GM12878 (cell line): Measurements from ENCODE around the gene RBM19.
"Not testable (repeated sequence)": the region's sequence is repeated elsewhere in the genome, so short reads cannot be mapped to it uniquely, and the experiment has no call there.

Experiments used
- BMI1 ChIP-seq: fragments of 450-650 bp; IDR thresholded peaks from 2 replicates; pipeline ENCODE4 v1.6.1; 2016; ENCODE audit warnings: mild to moderate bottlenecking, moderate library complexity, borderline replicate concordance
- CBX3 ChIP-seq: fragments of 200-600 bp; sonication (generic); IDR thresholded peaks from 2 replicates; pipeline ENCODE4 v1.6.1; 2016; ENCODE audit warnings: low read depth, borderline replicate concordance
- CTCF ChIP-seq, 3 experiments: IDR thresholded peaks in 2 of 3; conservative IDR thresholded peaks in 1 of 3; 2 replicates each; pipeline ENCODE4 v1.5.1; 2011; ENCODE audit warnings: low read depth in 3 of 3, low read length in 3 of 3, mild to moderate bottlenecking in 3 of 3, control low read depth in 2 of 3, moderate library complexity in 2 of 3, inconsistent platforms in 1 of 3, mixed read lengths in 1 of 3; ENCODE audit not compliant: control insufficient read depth in 2 of 3, insufficient read depth in 1 of 3; ENCODE audit errors: extremely low read depth in 1 of 3
- SIX5 ChIP-seq: IDR thresholded peaks from 2 replicates; pipeline ENCODE4 v1.6.1; 2011; ENCODE audit warnings: mild to moderate bottlenecking, low read depth, low read length, moderate library complexity; ENCODE audit not compliant: severe bottlenecking
- TF ChIP-seq, protein P1 (sequence below): IDR thresholded peaks from 2 replicates; pipeline ENCODE4 v1.6.1; 2011; ENCODE audit warnings: borderline replicate concordance, low read depth, mild to moderate bottlenecking, moderate library complexity, mixed read lengths, low read length; ENCODE audit not compliant: insufficient read depth; ENCODE audit errors: extremely low read length

DNA sequence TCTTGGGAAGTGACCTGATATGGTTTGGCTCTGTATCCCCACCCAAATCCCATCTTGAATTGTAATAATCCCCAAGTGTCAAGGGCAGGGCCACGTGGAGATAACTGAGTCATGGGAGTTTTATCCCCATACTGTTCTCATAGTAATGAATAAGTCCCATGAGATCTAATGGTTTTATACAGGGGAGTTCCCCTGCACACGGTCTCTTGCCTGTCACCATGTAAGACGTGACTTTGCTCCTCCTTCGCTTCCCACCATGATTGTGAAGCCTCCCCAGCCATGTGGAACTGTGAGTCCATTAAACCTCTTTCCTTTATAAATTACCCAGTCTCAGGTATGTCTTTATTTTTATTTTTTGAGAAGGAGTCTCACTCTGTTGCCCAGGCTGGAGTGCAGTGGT, 26.6 kb upstream of the RBM19 start:
- TF ChIP-seq, protein P1, sequence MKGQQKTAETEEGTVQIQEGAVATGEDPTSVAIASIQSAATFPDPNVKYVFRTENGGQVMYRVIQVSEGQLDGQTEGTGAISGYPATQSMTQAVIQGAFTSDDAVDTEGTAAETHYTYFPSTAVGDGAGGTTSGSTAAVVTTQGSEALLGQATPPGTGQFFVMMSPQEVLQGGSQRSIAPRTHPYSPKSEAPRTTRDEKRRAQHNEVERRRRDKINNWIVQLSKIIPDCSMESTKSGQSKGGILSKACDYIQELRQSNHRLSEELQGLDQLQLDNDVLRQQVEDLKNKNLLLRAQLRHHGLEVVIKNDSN: not testable (repeated sequence)
- not testable (repeated sequence) for TF ChIP-seq BMI1; CTCF (IDR thresholded peaks at IDR 0.05 in 2 of 3, conservative IDR thresholded peaks at IDR 0.05 in 1 of 3; ENCODE audit: control insufficient read depth in 2 of 3, extremely low read depth in 1 of 3, insufficient read depth in 1 of 3, low read depth in 3 of 3, low read length in 3 of 3); SIX5; CBX3
